Panc1 (cell line): ENCODE data around the gene TBC1D3I.
"Not testable (repeated sequence)": the region's sequence is repeated elsewhere in the genome, so short reads cannot be mapped to it uniquely, and the experiment has no call there.

Experiments
- REST ChIP-seq, 2 experiments: IDR thresholded peaks; 2 replicates each; pipeline ENCODE4 v1.6.1; 2011 to 2012; ENCODE audit warnings: low read depth in 2 of 2, control low read depth in 1 of 2, low read length in 1 of 2, mild to moderate bottlenecking in 1 of 2, moderate library complexity in 1 of 2; ENCODE audit not compliant: insufficient read depth in 1 of 2
- SIN3A ChIP-seq: IDR thresholded peaks from 2 replicates; pipeline ENCODE4 v1.6.1; 2012; ENCODE audit warnings: low read depth, mild to moderate bottlenecking, low read length, moderate library complexity, borderline replicate concordance; ENCODE audit not compliant: insufficient read depth
- TF ChIP-seq, protein P1 (sequence below): fragments of 450-650 bp; IDR thresholded peaks from 2 replicates; pipeline ENCODE4 v1.5.1; 2017; ENCODE audit warnings: mild to moderate bottlenecking

GRCh38 chr17:36222967-36223366 lies 41.4 kb downstream of the TBC1D3I start:
- TF ChIP-seq, protein P1, sequence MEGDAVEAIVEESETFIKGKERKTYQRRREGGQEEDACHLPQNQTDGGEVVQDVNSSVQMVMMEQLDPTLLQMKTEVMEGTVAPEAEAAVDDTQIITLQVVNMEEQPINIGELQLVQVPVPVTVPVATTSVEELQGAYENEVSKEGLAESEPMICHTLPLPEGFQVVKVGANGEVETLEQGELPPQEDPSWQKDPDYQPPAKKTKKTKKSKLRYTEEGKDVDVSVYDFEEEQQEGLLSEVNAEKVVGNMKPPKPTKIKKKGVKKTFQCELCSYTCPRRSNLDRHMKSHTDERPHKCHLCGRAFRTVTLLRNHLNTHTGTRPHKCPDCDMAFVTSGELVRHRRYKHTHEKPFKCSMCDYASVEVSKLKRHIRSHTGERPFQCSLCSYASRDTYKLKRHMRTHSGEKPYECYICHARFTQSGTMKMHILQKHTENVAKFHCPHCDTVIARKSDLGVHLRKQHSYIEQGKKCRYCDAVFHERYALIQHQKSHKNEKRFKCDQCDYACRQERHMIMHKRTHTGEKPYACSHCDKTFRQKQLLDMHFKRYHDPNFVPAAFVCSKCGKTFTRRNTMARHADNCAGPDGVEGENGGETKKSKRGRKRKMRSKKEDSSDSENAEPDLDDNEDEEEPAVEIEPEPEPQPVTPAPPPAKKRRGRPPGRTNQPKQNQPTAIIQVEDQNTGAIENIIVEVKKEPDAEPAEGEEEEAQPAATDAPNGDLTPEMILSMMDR: not testable (repeated sequence)
- not testable (repeated sequence) for TF ChIP-seq REST (IDR thresholded peaks at IDR 0.05; ENCODE audit: insufficient read depth in 1 of 2, low read depth in 2 of 2, low read length in 1 of 2); SIN3A
